Osteoblast (primary cell): ENCODE data around the gene PIAS1. TPM values are rescaled to one million over a fixed set of nuclear protein-coding genes. Genes with fewer than 3 reads are reported as not detected.

ENCODE experiments used
- DNase-seq: peaks from one replicate; pipeline ENCODE4 v3.0.0; 2011; ENCODE audit warnings: low spot score, mixed read lengths; ENCODE audit not compliant: insufficient read length; ENCODE audit errors: missing footprints
- H2AFZ ChIP-seq: 2 replicates; pipeline ENCODE4 v1.6.0; 2011; ENCODE audit warnings: mild to moderate bottlenecking, low read length
- H3K27ac ChIP-seq: 2 replicates; pipeline ENCODE4 v1.5.1; 2011; ENCODE audit warnings: mild to moderate bottlenecking, low read depth, low read length, moderate library complexity
- H3K27me3 ChIP-seq: 2 replicates; pipeline ENCODE4 v1.6.0; 2012; ENCODE audit warnings: mild to moderate bottlenecking, control low read depth, inconsistent platforms, low read length, moderate library complexity; ENCODE audit not compliant: insufficient read depth
- H3K36me3 ChIP-seq: 2 replicates; pipeline ENCODE4 v1.5.1; 2011; ENCODE audit warnings: mild to moderate bottlenecking, low read length, control low read depth, moderate library complexity; ENCODE audit not compliant: insufficient read depth
- H3K4me1 ChIP-seq: 2 replicates; pipeline ENCODE4 v1.5.1; 2011; ENCODE audit warnings: mild to moderate bottlenecking, low read length, control low read depth, moderate library complexity; ENCODE audit not compliant: insufficient read depth
- H3K4me2 ChIP-seq: 2 replicates; pipeline ENCODE4 v1.6.0; 2011; ENCODE audit warnings: mild to moderate bottlenecking, low read length; ENCODE audit not compliant: insufficient read depth
- H3K4me3 ChIP-seq: fragments of 200-600 bp; sonication (generic); 3 replicates; pipeline ENCODE4 v1.5.1; 2012; ENCODE audit warnings: mild to moderate bottlenecking, low read length, inconsistent platforms; ENCODE audit not compliant: insufficient read depth
- H3K79me2 ChIP-seq: 2 replicates; pipeline ENCODE4 v1.6.0; 2012; ENCODE audit warnings: mild to moderate bottlenecking, low read length, control low read depth, inconsistent platforms; ENCODE audit not compliant: insufficient read depth
- H3K9me3 ChIP-seq: 2 replicates; pipeline ENCODE4 v1.5.1; 2011; ENCODE audit warnings: low read depth, low read length, control low read depth
- H4K20me1 ChIP-seq: 2 replicates; pipeline ENCODE4 v1.6.0; 2012; ENCODE audit warnings: mild to moderate bottlenecking, low read length, control low read depth; ENCODE audit not compliant: insufficient read depth
- CTCF ChIP-seq: IDR thresholded peaks from 2 replicates; pipeline ENCODE4 v1.5.1; 2011; ENCODE audit warnings: mild to moderate bottlenecking, low read depth, low read length, moderate library complexity; ENCODE audit errors: extremely low read depth
- total RNA-seq: library from RNA; depleted of rRNA; stranded (reverse); fragments of >200 nt; gene quantifications from 2 replicates; pipeline ENCODE4 v1.2.3, GENCODE V29; 2012

PIAS1 gene
- total RNA-seq, 1 donor = 29.0 TPM

- Histone ChIP-seq H2AFZ (no peak overlapping the region), H3K4me3 (no peak overlapping the region), H3K79me2 (peaks cover 99% of the 10 kb centered on the region), H3K27me3 (no peaks in the 10 kb centered on the region), H3K4me2 (no peak overlapping the region), H4K20me1 (peaks cover 79% of the 10 kb centered on the region), H3K27ac (no peak overlapping the region), H3K9me3 (no peaks in the 10 kb centered on the region), H3K36me3 (no peaks in the 10 kb centered on the region), H3K4me1 (peaks cover 15% of the 10 kb centered on the region)
- TF ChIP-seq CTCF = no peak
- DNase-seq = no peak
Measured at GRCh38 chr15:68059630-68060029, 5.5 kb downstream of the PIAS1 start.

- Histone ChIP-seq H2AFZ (no peak overlapping the region), H3K9me3 (no peaks in the 10 kb centered on the region), H3K27ac (no peak overlapping the region), H3K4me2 (no peak overlapping the region), H3K36me3 (peaks cover under 1% of the 10 kb centered on the region), H3K4me3 (no peak overlapping the region), H3K4me1 (peaks cover 10% of the 10 kb centered on the region), H3K79me2 (peaks cover 99% of the 10 kb centered on the region), H4K20me1 (peaks cover 80% of the 10 kb centered on the region), H3K27me3 (no peaks in the 10 kb centered on the region)
- no peak for DNase-seq
- no peak for TF ChIP-seq CTCF
Measured at GRCh38 chr15:68061171-68061570, 7.1 kb downstream of the PIAS1 start.

- Histone ChIP-seq H3K4me1 (peaks cover 6% of the 10 kb centered on the region), H2AFZ (no peak overlapping the region), H3K79me2 (peaks cover 99% of the 10 kb centered on the region), H3K4me2 (no peak overlapping the region), H4K20me1 (peaks cover 79% of the 10 kb centered on the region), H3K27ac (no peak overlapping the region), H3K36me3 (peaks cover 3% of the 10 kb centered on the region), H3K27me3 (no peaks in the 10 kb centered on the region), H3K4me3 (no peak overlapping the region), H3K9me3 (no peaks in the 10 kb centered on the region)
- no peak for DNase-seq
- no peak for TF ChIP-seq CTCF
Measured at GRCh38 chr15:68061602-68062001, 7.5 kb downstream of the PIAS1 start.

- TF ChIP-seq CTCF = no peak
- no peak for DNase-seq
- Histone ChIP-seq H2AFZ (no peak overlapping the region), H3K4me1 (no peaks in the 10 kb centered on the region), H3K36me3 (peaks cover 3% of the 10 kb centered on the region), H3K27ac (no peak overlapping the region), H3K27me3 (no peaks in the 10 kb centered on the region), H3K4me3 (no peak overlapping the region), H3K79me2 (peaks cover 99% of the 10 kb centered on the region), H4K20me1 (peaks cover 79% of the 10 kb centered on the region), H3K9me3 (no peaks in the 10 kb centered on the region), H3K4me2 (no peak overlapping the region)
Measured at GRCh38 chr15:68062214-68062613, 8.1 kb downstream of the PIAS1 start.
